ENCODE results near the gene MYMX. TPM values are rescaled to one million over a fixed set of nuclear protein-coding genes. Genes with fewer than 3 reads are reported as not detected.

MYMX gene
- total RNA-seq, 1 donor, result not detected

DNA sequence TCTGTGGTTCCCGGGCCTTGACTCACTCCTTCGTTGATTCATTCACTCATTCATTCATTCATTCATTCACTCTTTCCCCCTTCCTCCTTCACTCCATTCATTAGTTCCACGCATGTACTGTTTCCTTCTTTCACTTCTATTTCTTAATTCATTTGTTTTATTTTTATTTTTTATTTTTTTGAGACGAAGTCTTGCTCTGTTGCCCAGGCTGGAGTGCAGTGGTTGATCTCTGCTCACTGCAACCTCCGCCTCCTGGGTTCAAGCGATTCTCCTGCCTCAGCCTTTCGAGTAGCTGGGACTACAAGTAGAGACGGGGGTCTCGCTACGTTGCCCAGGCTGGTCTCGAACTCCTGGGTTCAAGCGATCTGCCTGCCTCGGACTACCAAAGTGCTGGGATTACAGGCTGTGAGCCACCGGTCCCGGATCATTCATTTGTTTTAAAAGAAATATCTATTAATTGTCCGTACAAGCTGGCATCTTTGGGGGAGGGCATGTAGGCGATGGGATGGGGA, 49.1 kb downstream of the MYMX start:
- Histone ChIP-seq H3K4me3 (ENCODE audit: insufficient read depth, low read length) (peak overlapping the region; percentile 90), H2AFZ (ENCODE audit: low read length) (no peak overlapping the region)

GRCh38 chr6:44266347-44266746, 49.6 kb downstream of the MYMX start:
- Histone ChIP-seq H3K4me2 (ENCODE audit: insufficient read depth, low read length) (no peak overlapping the region), H3K4me3 (ENCODE audit: insufficient read depth, low read length) (no peak overlapping the region), H3K36me3 (ENCODE audit: insufficient read depth, low read length) (no peaks in the 10 kb centered on the region), H3K9me3 (ENCODE audit: low read depth, low read length) (no peaks in the 10 kb centered on the region), H3K4me1 (ENCODE audit: insufficient read depth, low read length) (peaks cover 15% of the 10 kb centered on the region), H2AFZ (ENCODE audit: low read length) (no peak overlapping the region), H3K27me3 (ENCODE audit: insufficient read depth, low read length) (peaks cover 26% of the 10 kb centered on the region), H3K79me2 (ENCODE audit: insufficient read depth, low read length) (peaks cover 25% of the 10 kb centered on the region), H4K20me1 (ENCODE audit: insufficient read depth, low read length) (peaks cover 8% of the 10 kb centered on the region), H3K27ac (ENCODE audit: low read depth, low read length) (no peak overlapping the region)
- DNase-seq (ENCODE audit: insufficient read length, low spot score, missing footprints), result peak; percentile 69
- TF ChIP-seq, protein P1, sequence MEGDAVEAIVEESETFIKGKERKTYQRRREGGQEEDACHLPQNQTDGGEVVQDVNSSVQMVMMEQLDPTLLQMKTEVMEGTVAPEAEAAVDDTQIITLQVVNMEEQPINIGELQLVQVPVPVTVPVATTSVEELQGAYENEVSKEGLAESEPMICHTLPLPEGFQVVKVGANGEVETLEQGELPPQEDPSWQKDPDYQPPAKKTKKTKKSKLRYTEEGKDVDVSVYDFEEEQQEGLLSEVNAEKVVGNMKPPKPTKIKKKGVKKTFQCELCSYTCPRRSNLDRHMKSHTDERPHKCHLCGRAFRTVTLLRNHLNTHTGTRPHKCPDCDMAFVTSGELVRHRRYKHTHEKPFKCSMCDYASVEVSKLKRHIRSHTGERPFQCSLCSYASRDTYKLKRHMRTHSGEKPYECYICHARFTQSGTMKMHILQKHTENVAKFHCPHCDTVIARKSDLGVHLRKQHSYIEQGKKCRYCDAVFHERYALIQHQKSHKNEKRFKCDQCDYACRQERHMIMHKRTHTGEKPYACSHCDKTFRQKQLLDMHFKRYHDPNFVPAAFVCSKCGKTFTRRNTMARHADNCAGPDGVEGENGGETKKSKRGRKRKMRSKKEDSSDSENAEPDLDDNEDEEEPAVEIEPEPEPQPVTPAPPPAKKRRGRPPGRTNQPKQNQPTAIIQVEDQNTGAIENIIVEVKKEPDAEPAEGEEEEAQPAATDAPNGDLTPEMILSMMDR (IDR thresholded peaks at IDR 0.05; ENCODE audit: extremely low read depth, low read depth, low read length), result no peak

More for the DNA sequence above, 49.1 kb downstream of the MYMX start:
- Histone ChIP-seq H3K27ac (ENCODE audit: low read depth, low read length) (no peak overlapping the region), H3K36me3 (ENCODE audit: insufficient read depth, low read length) (no peaks in the 10 kb centered on the region), H3K4me1 (ENCODE audit: insufficient read depth, low read length) (peaks cover 15% of the 10 kb centered on the region), H3K4me2 (ENCODE audit: insufficient read depth, low read length) (peak overlapping the region; percentile 33), H3K9me3 (ENCODE audit: low read depth, low read length) (no peaks in the 10 kb centered on the region), H3K79me2 (ENCODE audit: insufficient read depth, low read length) (peaks cover 25% of the 10 kb centered on the region), H3K27me3 (ENCODE audit: insufficient read depth, low read length) (peaks cover 21% of the 10 kb centered on the region), H4K20me1 (ENCODE audit: insufficient read depth, low read length) (peaks cover 8% of the 10 kb centered on the region)
- DNase-seq (ENCODE audit: insufficient read length, low spot score, missing footprints), result no peak
- TF ChIP-seq, protein P1 (IDR thresholded peaks at IDR 0.05; ENCODE audit: extremely low read depth, low read depth, low read length), result no peak

- Histone ChIP-seq H3K4me1 (ENCODE audit: insufficient read depth, low read length) (peaks cover 15% of the 10 kb centered on the region), H3K4me2 (ENCODE audit: insufficient read depth, low read length) (no peak overlapping the region), H4K20me1 (ENCODE audit: insufficient read depth, low read length) (peaks cover 8% of the 10 kb centered on the region), H3K27ac (ENCODE audit: low read depth, low read length) (no peak overlapping the region), H3K27me3 (ENCODE audit: insufficient read depth, low read length) (peaks cover 35% of the 10 kb centered on the region), H3K36me3 (ENCODE audit: insufficient read depth, low read length) (no peaks in the 10 kb centered on the region), H3K4me3 (ENCODE audit: insufficient read depth, low read length) (no peak overlapping the region), H3K79me2 (ENCODE audit: insufficient read depth, low read length) (peaks cover 22% of the 10 kb centered on the region), H3K9me3 (ENCODE audit: low read depth, low read length) (no peaks in the 10 kb centered on the region), H2AFZ (ENCODE audit: low read length) (no peak overlapping the region)
- TF ChIP-seq, protein P1 (IDR thresholded peaks at IDR 0.05; ENCODE audit: extremely low read depth, low read depth, low read length), result no peak
- DNase-seq (ENCODE audit: insufficient read length, low spot score, missing footprints), result peak; percentile 85
These were observed 50.5 kb downstream of the MYMX start for GRCh38 chr6:44267252-44267651.

Small RNAs within 50 kb of the gene (small RNA-seq; reads per million reads assigned to genes)
- gene RN7SL811P, result not detected

Other genes starting within 250 kb of the MYMX start
- gene MRPL14, start 89.5 kb upstream of the MYMX start, total RNA-seq, result 47.7 and 49.9 TPM in 2 replicates
- 32.7 and 36.6 TPM in 2 replicates for gene TMEM63B, start 89.4 kb upstream of the MYMX start, total RNA-seq
- gene CAPN11, start 58.1 kb upstream of the MYMX start, total RNA-seq, result not detected in 2 replicates
- 8.0 and 10.0 TPM in 2 replicates for gene SLC29A1, start 6.7 kb downstream of the MYMX start, total RNA-seq
- gene HSP90AB1, start 30.2 kb downstream of the MYMX start, total RNA-seq, result 676 and 702 TPM in 2 replicates
- 86.0 and 94.1 TPM in 2 replicates for gene SLC35B2, start 40.6 kb downstream of the MYMX start, total RNA-seq
- gene NFKBIE, start 48.6 kb downstream of the MYMX start, total RNA-seq, result 3.2 and 4.7 TPM in 2 replicates
- gene TMEM151B, start 53.5 kb downstream of the MYMX start, total RNA-seq, result not detected in 2 replicates
- 6.2 and 6.5 TPM in 2 replicates for gene AARS2, start 96.4 kb downstream of the MYMX start, total RNA-seq
- not detected in 2 replicates for gene SPATS1, start 125.7 kb downstream of the MYMX start, total RNA-seq
- gene CDC5L, start 170.8 kb downstream of the MYMX start, total RNA-seq, result 21.8 and 22.8 TPM in 2 replicates